Breast epithelium (tissue), 3 donors: Measurements from ENCODE around the gene TMEM147.

Experiments used
- CTCF ChIP-seq, 3 donors: fragments of 450-650 bp; IDR thresholded peaks; one replicate each; pipeline ENCODE4 v1.5.1; 2016 to 2017; ENCODE audit warnings: antibody characterized with exemption in 3 of 3, mild to moderate bottlenecking in 3 of 3, moderate library complexity in 3 of 3
- POLR2A ChIP-seq: fragments of 450-650 bp; IDR thresholded peaks from one replicate; pipeline ENCODE4 v1.6.1; 2016; ENCODE audit warnings: antibody characterized with exemption, mild to moderate bottlenecking, moderate library complexity

DNA sequence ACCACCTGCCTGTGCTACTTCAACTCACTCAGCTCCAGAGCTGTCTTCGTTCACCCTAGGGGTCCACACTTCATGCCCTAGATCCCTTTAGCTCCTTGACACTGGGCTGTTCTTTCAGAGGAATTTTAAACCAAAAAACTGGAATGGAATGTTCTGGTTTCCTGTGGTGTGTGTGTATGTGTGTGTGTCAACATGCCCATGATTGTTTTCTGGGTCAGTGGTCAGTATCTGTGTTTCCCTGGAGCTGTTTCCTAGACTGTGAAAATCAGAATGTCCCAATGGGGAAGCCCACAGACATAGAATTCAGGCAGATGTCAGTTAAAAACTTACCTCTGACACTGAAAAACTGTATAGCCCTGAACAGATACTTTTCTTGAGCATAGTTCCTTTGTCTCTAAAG is 41.9 kb downstream of the TMEM147 start:
- TF ChIP-seq CTCF (IDR thresholded peaks at IDR 0.05) (no peak), POLR2A (no peak)
